Neuronal stem cell (in vitro differentiated cells): Measurements from ENCODE around the gene GABBR2.

Experiments used
- DNase-seq: peaks from one replicate; pipeline ENCODE4 v3.0.0-alpha.2; 2013; ENCODE audit warnings: low spot score
- H2AFZ ChIP-seq: one replicate; pipeline ENCODE4 v1.6.1; 2013; ENCODE audit warnings: mild to moderate bottlenecking, low read length, inconsistent platforms
- H2AK5ac ChIP-seq: 2 replicates; pipeline ENCODE4 v1.6.1; 2013; ENCODE audit warnings: low read depth, mild to moderate bottlenecking, inconsistent platforms, low read length, moderate library complexity, mixed read lengths
- H2BK120ac ChIP-seq: 2 replicates; pipeline ENCODE4 v1.6.1; 2013; ENCODE audit warnings: low read depth, mild to moderate bottlenecking, inconsistent platforms, low read length, moderate library complexity, mixed read lengths
- H2BK12ac ChIP-seq: one replicate; pipeline ENCODE4 v1.6.1; 2013; ENCODE audit warnings: low read length, inconsistent platforms
- H2BK15ac ChIP-seq: 2 replicates; pipeline ENCODE4 v1.6.1; 2013; ENCODE audit warnings: mild to moderate bottlenecking, low read length, inconsistent platforms, mixed read lengths
- H2BK5ac ChIP-seq: one replicate; pipeline ENCODE4 v1.6.1; 2013; ENCODE audit warnings: inconsistent platforms, mild to moderate bottlenecking, low read length, moderate library complexity
- H3K14ac ChIP-seq: one replicate; pipeline ENCODE4 v1.6.1; 2013; ENCODE audit warnings: low read length, inconsistent platforms
- H3K18ac ChIP-seq: 2 replicates; pipeline ENCODE4 v1.6.1; 2013; ENCODE audit warnings: low read length, inconsistent platforms
- H3K23ac ChIP-seq: 2 replicates; pipeline ENCODE4 v1.6.1; 2013; ENCODE audit warnings: low read depth, mild to moderate bottlenecking, mixed read lengths, low read length, inconsistent platforms; ENCODE audit not compliant: poor library complexity
- H3K27ac ChIP-seq: replicated peaks from 3 replicates; pipeline ENCODE4 v1.5.1; 2013; ENCODE audit warnings: low read length, inconsistent platforms
- H3K27me3 ChIP-seq, 3 experiments: 2 replicates each; pipeline ENCODE4 v1.6.1; 2013; ENCODE audit warnings: low read length in 3 of 3, mild to moderate bottlenecking in 2 of 3, inconsistent platforms in 1 of 3, low read depth in 1 of 3, mixed read lengths in 1 of 3, moderate library complexity in 1 of 3; ENCODE audit not compliant: control insufficient read depth in 3 of 3, insufficient read depth in 3 of 3
- H3K36me3 ChIP-seq, 2 donors: replicated peaks in 1 of 2; 2 replicates each; pipeline ENCODE4 v1.6.1; 2013; ENCODE audit warnings: low read length in 2 of 2; ENCODE audit not compliant: control insufficient read depth in 2 of 2, insufficient read depth in 2 of 2
- H3K4ac ChIP-seq: 2 replicates; pipeline ENCODE4 v1.6.1; 2013; ENCODE audit warnings: inconsistent platforms, mild to moderate bottlenecking, low read length, moderate library complexity
- H3K4me1 ChIP-seq, 2 donors: 1 replicate in 1 of 2; 2 replicates in 1 of 2; pipeline ENCODE4 v1.6.1; 2013; ENCODE audit warnings: low read length in 2 of 2, low read depth in 1 of 2; ENCODE audit not compliant: control insufficient read depth in 2 of 2, insufficient read depth in 1 of 2
- H3K4me2 ChIP-seq: one replicate; pipeline ENCODE4 v1.6.1; 2013; ENCODE audit warnings: mild to moderate bottlenecking, low read length, inconsistent platforms; ENCODE audit not compliant: insufficient read depth, poor library complexity, severe bottlenecking
- H3K4me3 ChIP-seq, 2 donors: 2 replicates each; pipeline ENCODE4 v1.5.1; 2013; ENCODE audit warnings: low read length in 2 of 2, mild to moderate bottlenecking in 2 of 2, inconsistent platforms in 1 of 2, moderate library complexity in 1 of 2
- H3K79me1 ChIP-seq: one replicate; pipeline ENCODE4 v1.6.1; 2013; ENCODE audit warnings: low read depth, mild to moderate bottlenecking, inconsistent platforms, low read length, moderate library complexity
- H3K9ac ChIP-seq: one replicate; pipeline ENCODE4 v1.6.1; 2013; ENCODE audit warnings: mild to moderate bottlenecking, low read depth, low read length, inconsistent platforms; ENCODE audit not compliant: poor library complexity
- H3K9me3 ChIP-seq, 2 donors: replicated peaks in 1 of 2; 2 replicates each; pipeline versions ENCODE3 to v1.6.1; 2013; ENCODE audit warnings: low read length in 2 of 2, mild to moderate bottlenecking in 2 of 2, inconsistent platforms in 1 of 2, low read depth in 1 of 2, mixed read lengths in 1 of 2, moderate library complexity in 1 of 2; ENCODE audit not compliant: control insufficient read depth in 2 of 2, insufficient read depth in 1 of 2
- H4K8ac ChIP-seq: one replicate; pipeline ENCODE4 v1.6.1; 2013; ENCODE audit warnings: low read depth, mild to moderate bottlenecking, inconsistent platforms, low read length, moderate library complexity
- H4K91ac ChIP-seq: one replicate; pipeline ENCODE4 v1.6.1; 2013; ENCODE audit warnings: low read length, low read depth, mild to moderate bottlenecking, inconsistent platforms; ENCODE audit not compliant: poor library complexity
- WGBS, 2 donors: extraction: QIAGEN DNeasy Blood & Tissue Kit; methylation state at CpG; one replicate each; pipeline ENCODE4 v1.1.7; 2013; ENCODE audit warnings: missing lambda C conversion rate in 2 of 2, mixed read lengths in 1 of 2; ENCODE audit not compliant: insufficient read length in 2 of 2, insufficient replicate concordance in 1 of 2; ENCODE audit errors: extremely low coverage in 2 of 2; 5-methylcytosine and 5-hydroxymethylcytosine counted together

Gene GABBR2

DNA sequence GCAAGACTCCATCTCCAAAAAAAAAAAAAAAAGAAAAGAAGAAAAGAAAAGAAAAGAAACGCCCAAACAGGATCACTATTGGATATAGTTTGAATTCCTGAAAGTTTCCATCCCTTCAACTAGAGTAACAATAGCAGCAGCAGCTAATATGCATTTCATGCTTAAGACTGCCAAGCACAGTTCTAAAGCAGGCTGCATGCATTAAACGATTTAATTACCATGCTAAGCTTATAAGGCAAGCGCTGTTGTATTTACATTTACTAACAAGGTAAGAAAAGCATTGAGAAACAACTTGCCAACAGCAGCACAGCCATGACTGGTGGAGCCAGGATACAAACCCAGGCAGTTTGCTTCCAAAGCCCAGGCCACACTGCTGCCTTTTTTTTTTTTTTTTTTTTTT is 466.3 kb downstream of the GABBR2 start:
- Histone ChIP-seq H3K4ac (no peak overlapping the region), H3K27me3 (peaks cover 0 to 9% (median 0%) of the 10 kb centered on the region in 3 experiments), H3K23ac (no peak overlapping the region), H3K4me3 (no peak overlapping the region), H2AK5ac (no peak overlapping the region), H3K27ac (no peak overlapping the region), H2BK5ac (no peak overlapping the region), H3K9me3 (no peaks in the 10 kb centered on the region), H2AFZ (no peak overlapping the region), H3K9ac (no peak overlapping the region), H3K36me3 (no peaks in the 10 kb centered on the region), H4K8ac (no peak overlapping the region), H2BK120ac (no peak overlapping the region), H3K79me1 (no peaks in the 10 kb centered on the region), H3K4me1 (peaks cover 6 to 15% of the 10 kb centered on the region in 2 donors), H3K4me2 (no peak overlapping the region), H2BK15ac (no peak overlapping the region), H2BK12ac (no peak overlapping the region), H3K18ac (no peak overlapping the region), H3K14ac (no peak overlapping the region), H4K91ac (no peak overlapping the region)
- WGBS, 2 donors: no CpG with 5 or more reads among the region's 3 CpGs
- no peak for DNase-seq

DNA sequence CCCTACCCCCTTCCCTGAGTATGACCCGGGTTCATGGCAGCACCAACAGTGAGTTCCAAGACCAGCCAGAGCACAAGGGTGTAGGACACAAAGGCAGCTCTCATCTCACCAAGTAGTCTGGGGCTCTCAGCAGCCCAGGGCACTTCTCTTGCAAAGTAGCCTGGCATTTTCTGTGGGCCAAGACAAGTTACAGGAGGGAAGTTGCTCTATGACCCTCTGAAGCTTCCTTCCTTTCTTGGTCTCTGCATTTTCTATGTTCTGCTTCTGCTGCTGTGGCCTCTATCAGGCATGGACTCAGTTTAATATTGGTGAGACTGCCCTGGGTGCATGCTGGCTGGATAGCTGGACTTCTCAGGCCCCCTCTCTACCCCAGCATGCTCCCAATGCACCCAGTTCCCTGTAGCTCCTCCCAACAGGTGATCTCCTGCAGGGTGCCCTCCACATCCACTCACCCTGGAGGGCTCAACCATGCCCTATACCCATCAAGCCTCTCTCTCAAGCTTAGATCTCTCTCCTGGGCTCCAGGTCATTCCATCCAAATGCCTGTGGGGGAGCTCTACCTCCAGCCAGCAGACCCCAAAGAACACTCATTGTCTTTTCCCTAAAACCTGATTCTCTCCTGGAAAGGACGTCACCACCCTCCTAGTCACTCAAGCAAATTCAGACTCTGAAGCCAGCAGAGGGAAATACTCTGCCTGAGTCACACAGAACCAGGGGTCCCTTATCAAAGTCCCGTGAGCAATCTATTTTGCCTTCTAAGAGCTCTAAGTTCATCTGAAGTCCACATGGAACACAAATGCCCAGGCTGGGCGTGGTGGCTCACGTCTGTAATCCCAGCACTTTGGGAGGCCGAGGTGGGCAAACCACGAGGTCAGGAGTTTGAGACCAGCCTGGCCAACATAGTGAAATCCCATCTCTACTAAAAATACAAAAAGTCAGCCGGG is 467.1 kb downstream of the GABBR2 start:
- H3K14ac ChIP-seq: no peak overlapping the region
- H3K4ac ChIP-seq: no peak overlapping the region
- no peak overlapping the region for H3K4me2 ChIP-seq
- H2AFZ ChIP-seq: no peak overlapping the region
- H2BK120ac ChIP-seq: no peak overlapping the region
- H4K8ac ChIP-seq: no peak overlapping the region
- no peak for DNase-seq
- H2AK5ac ChIP-seq: peak overlapping the region; percentile 8
- peaks cover 0 to 9% (median 0%) of the 10 kb centered on the region in 3 experiments for H3K27me3 ChIP-seq
- no peak overlapping the region for H3K27ac ChIP-seq
- H3K4me3 ChIP-seq: no peak overlapping the region
- H3K9ac ChIP-seq: no peak overlapping the region
- no peak overlapping the region for H3K23ac ChIP-seq
- no peaks in the 10 kb centered on the region for H3K9me3 ChIP-seq
- H3K18ac ChIP-seq: peak overlapping the region; percentile 65
- H2BK15ac ChIP-seq: no peak overlapping the region
- no peaks in the 10 kb centered on the region for H3K36me3 ChIP-seq
- H2BK12ac ChIP-seq: peak overlapping the region; percentile 58
- no CpG with 5 or more reads among the region's 8 CpGs for WGBS, 2 donors
- H4K91ac ChIP-seq: no peak overlapping the region
- no peaks in the 10 kb centered on the region for H3K79me1 ChIP-seq
- peaks cover 6 to 15% of the 10 kb centered on the region in 2 donors for H3K4me1 ChIP-seq
- H2BK5ac ChIP-seq: no peak overlapping the region

DNA sequence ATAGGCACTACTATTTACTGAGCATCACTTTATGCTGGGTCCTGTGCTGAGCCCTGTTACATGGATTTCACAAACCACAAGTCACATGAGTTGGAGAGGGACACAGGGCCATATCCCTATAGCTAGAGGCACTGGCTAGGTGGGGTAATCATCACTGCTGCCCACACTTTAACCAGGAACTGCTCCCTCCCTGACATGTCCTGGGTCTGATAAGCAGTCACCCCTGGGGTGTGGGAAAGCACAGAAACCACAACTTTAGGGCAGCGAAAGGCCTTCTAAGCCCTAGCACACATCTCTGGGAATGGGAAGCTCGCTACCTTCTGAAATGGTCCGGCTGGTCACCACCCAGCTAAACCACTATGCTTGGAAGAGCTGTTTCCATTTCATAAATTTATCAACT is 468.3 kb downstream of the GABBR2 start:
- no peak overlapping the region for H2AK5ac ChIP-seq
- no peak overlapping the region for H2AFZ ChIP-seq
- peaks cover 0 to 9% (median 0%) of the 10 kb centered on the region in 3 experiments for H3K27me3 ChIP-seq
- no peak overlapping the region for H3K14ac ChIP-seq
- H3K27ac ChIP-seq: no peak overlapping the region
- no peak overlapping the region for H4K8ac ChIP-seq
- no peak overlapping the region for H3K9ac ChIP-seq
- H2BK12ac ChIP-seq: no peak overlapping the region
- no peak overlapping the region for H2BK120ac ChIP-seq
- no peaks in the 10 kb centered on the region for H3K79me1 ChIP-seq
- H3K4me2 ChIP-seq: no peak overlapping the region
- H4K91ac ChIP-seq: no peak overlapping the region
- H3K23ac ChIP-seq: no peak overlapping the region
- H3K36me3 ChIP-seq: no peaks in the 10 kb centered on the region
- H3K4ac ChIP-seq: no peak overlapping the region
- no peaks in the 10 kb centered on the region for H3K9me3 ChIP-seq
- no CpG with 5 or more reads among the region's 3 CpGs for WGBS, 2 donors
- H2BK15ac ChIP-seq: no peak overlapping the region
- no peak for DNase-seq
- no peak overlapping the region for H2BK5ac ChIP-seq
- H3K4me3 ChIP-seq: no peak overlapping the region
- peaks cover 6 to 14% of the 10 kb centered on the region in 2 donors for H3K4me1 ChIP-seq
- no peak overlapping the region for H3K18ac ChIP-seq
